HCT116 (cell line): ENCODE measurements around the gene HIPK3. TPM values are rescaled to one million over a fixed set of nuclear protein-coding genes. Genes with fewer than 3 reads are reported as not detected.

ENCODE experiments used
- ATAC-seq: fragments of 200-7000 bp; cut with Tn5 transposase; 2 replicates; pipeline ENCODE4 v1.9.1; 2020; ENCODE audit warnings: mild to moderate bottlenecking, moderate library complexity
- BruUV-seq: library from RNA; stranded (reverse); fragments of 400-500 nt; replicated peaks from 2 replicates; lab custom pipeline; 2021; lab: Mats Ljungman, UMichigan
- CTCF ChIA-PET: fragments of 300-600 bp; sonication (Branson Sonifier 250); formaldehyde crosslinking; loops from one replicate; lab custom pipeline; 2021; ENCODE audit warnings: antibody characterized with exemption; lab: Charles Lee
- POLR2A ChIA-PET: fragments of 300-600, 350-600 bp; sonication (Branson Sonifier 250); formaldehyde crosslinking; loops from one replicate; lab custom pipeline; 2021; ENCODE audit warnings: antibody characterized with exemption; lab: Charles Lee
- RAD21 ChIA-PET, 2 experiments: fragments of 300-600 bp; sonication (Branson Sonifier 250); formaldehyde crosslinking; loops; one replicate each; lab custom pipeline; 2023; ENCODE audit warnings: low total read pairs in 2 of 2; ENCODE audit not compliant: uncharacterized antibody in 2 of 2, unreplicated experiment in 2 of 2, low non-redundant PET in 1 of 2; lab: Charles Lee
- DNase-seq: peaks from one replicate; pipeline ENCODE4 v3.0.0-alpha.2; 2010; ENCODE audit warnings: low read depth, low spot score
- H2AFZ ChIP-seq: fragments of 200-600 bp; shearing (Covaris generic), sonication (generic); 2 replicates; pipeline ENCODE4 v1.6.1; 2017; ENCODE audit warnings: low read depth, mixed run types, mixed read lengths, antibody characterized with exemption, low read length; ENCODE audit not compliant: poor library complexity, severe bottlenecking
- H3K27ac ChIP-seq: 2 replicates; pipeline ENCODE4 v1.5.1; 2012; ENCODE audit warnings: low read depth, low read length
- H3K27me3 ChIP-seq: fragments of 200-600 bp; sonication (generic); 2 replicates; pipeline ENCODE4 v1.6.1; 2016; ENCODE audit warnings: mixed run types, low read length, mixed read lengths; ENCODE audit not compliant: insufficient read depth
- H3K36me3 ChIP-seq, 2 experiments: fragments of 200-500 bp in 1 of 2; fragments of 200-600 bp in 1 of 2; sonication (Bioruptor generic) in 1 of 2; sonication (generic) in 1 of 2; 2 replicates each; pipeline versions ENCODE4 v1.5.1 to v1.6.1; 2014 to 2016; ENCODE audit warnings: low read length in 2 of 2, inconsistent platforms in 1 of 2, mixed read lengths in 1 of 2, mixed run types in 1 of 2; ENCODE audit not compliant: insufficient read depth in 2 of 2, control insufficient read depth in 1 of 2
- H3K4me1 ChIP-seq, 2 experiments: fragments of 200-600 bp in 1 of 2; sonication (generic) in 1 of 2; 2 replicates each; pipeline versions ENCODE4 v1.5.1 to v1.6.1; 2012 to 2017; ENCODE audit warnings: low read length in 2 of 2, inconsistent platforms in 1 of 2, mild to moderate bottlenecking in 1 of 2, mixed read lengths in 1 of 2, mixed run types in 1 of 2, moderate library complexity in 1 of 2; ENCODE audit not compliant: insufficient read depth in 2 of 2, control insufficient read depth in 1 of 2
- H3K4me2 ChIP-seq: fragments of 200-600 bp; sonication (generic); 2 replicates; pipeline ENCODE4 v1.6.1; 2017; ENCODE audit warnings: mixed run types, low read length, mixed read lengths
- H3K4me3 ChIP-seq, 2 experiments: fragments of 200-600 bp in 1 of 2; sonication (generic) in 1 of 2; replicated peaks in 1 of 2; 2 replicates each; pipeline ENCODE4 v1.5.1; 2011 to 2016; ENCODE audit warnings: low read length in 2 of 2, control low read depth in 1 of 2, low read depth in 1 of 2, mild to moderate bottlenecking in 1 of 2, mixed read lengths in 1 of 2, mixed run types in 1 of 2
- H3K79me2 ChIP-seq: fragments of 200-600 bp; sonication (generic); 2 replicates; pipeline ENCODE4 v1.6.1; 2017; ENCODE audit warnings: mild to moderate bottlenecking, mixed run types, low read length, moderate library complexity, mixed read lengths; ENCODE audit not compliant: insufficient read depth
- H3K9ac ChIP-seq: fragments of 200-600 bp; sonication (generic); 2 replicates; pipeline ENCODE4 v1.6.1; 2016; ENCODE audit warnings: low read length, mixed read lengths
- H3K9me2 ChIP-seq: fragments of 200-600 bp; sonication (generic), shearing (Covaris generic); 2 replicates; pipeline ENCODE4 v1.6.1; 2017; ENCODE audit warnings: mixed run types, mild to moderate bottlenecking, moderate library complexity; ENCODE audit not compliant: insufficient read depth
- H3K9me3 ChIP-seq, 2 experiments: fragments of 200-500 bp in 1 of 2; fragments of 200-600 bp in 1 of 2; sonication (Bioruptor generic) in 1 of 2; sonication (generic) in 1 of 2; 2 replicates each; pipeline ENCODE4 v1.6.1; 2014 to 2017; ENCODE audit warnings: low read length in 2 of 2, mixed read lengths in 2 of 2, inconsistent platforms in 1 of 2, low read depth in 1 of 2, mild to moderate bottlenecking in 1 of 2, mixed run types in 1 of 2, moderate library complexity in 1 of 2; ENCODE audit not compliant: control insufficient read depth in 1 of 2, insufficient read depth in 1 of 2
- H4K20me1 ChIP-seq: fragments of 200-600 bp; sonication (generic), shearing (Covaris generic); 2 replicates; pipeline ENCODE4 v1.6.1; 2017; ENCODE audit warnings: mixed run types, mild to moderate bottlenecking, moderate library complexity; ENCODE audit not compliant: insufficient read depth
- CBX3 ChIP-seq: IDR thresholded peaks from 2 replicates; pipeline ENCODE4 v1.6.1; 2012; ENCODE audit warnings: low read depth
- CEBPB ChIP-seq: IDR thresholded peaks from 2 replicates; pipeline ENCODE4 v1.6.1; 2012; ENCODE audit warnings: low read depth
- ELF1 ChIP-seq: IDR thresholded peaks from 2 replicates; pipeline ENCODE4 v1.6.1; 2012; ENCODE audit warnings: low read depth, borderline replicate concordance
- EZH2 ChIP-seq: fragments of 200-600 bp; sonication (generic); IDR thresholded peaks from 2 replicates; pipeline ENCODE4 v1.6.1; 2017; ENCODE audit warnings: antibody characterized with exemption, mixed run types
- EZH2phosphoT487 ChIP-seq: fragments of 200-600 bp; IDR thresholded peaks from 2 replicates; pipeline ENCODE4 v1.6.1; 2018; ENCODE audit warnings: antibody characterized with exemption, borderline replicate concordance
- JUND ChIP-seq: IDR thresholded peaks from 2 replicates; pipeline ENCODE4 v1.6.1; 2012
- POLR2A ChIP-seq: IDR thresholded peaks from 2 replicates; pipeline ENCODE4 v1.7.0; 2011; ENCODE audit warnings: borderline replicate concordance; ENCODE audit not compliant: insufficient read depth, insufficient read length; ENCODE audit errors: extremely low read depth
- SIN3A ChIP-seq: IDR thresholded peaks from 2 replicates; pipeline ENCODE4 v1.6.1; 2012; ENCODE audit warnings: low read depth
- SP1 ChIP-seq: IDR thresholded peaks from 2 replicates; pipeline ENCODE4 v1.6.1; 2012; ENCODE audit warnings: low read depth
- SRF ChIP-seq: IDR thresholded peaks from 2 replicates; pipeline ENCODE4 v1.6.1; 2012; ENCODE audit warnings: low read depth
- TCF7L2 ChIP-seq: IDR thresholded peaks from 2 replicates; pipeline ENCODE4 v1.7.0; 2011; ENCODE audit warnings: borderline replicate concordance, inconsistent platforms; ENCODE audit not compliant: insufficient read depth, insufficient read length; ENCODE audit errors: extremely low read depth
- YY1 ChIP-seq: IDR thresholded peaks from 2 replicates; pipeline ENCODE4 v1.6.1; 2011; ENCODE audit warnings: low read length, low read depth, moderate library complexity, mild to moderate bottlenecking; ENCODE audit not compliant: insufficient replicate concordance; ENCODE audit errors: extremely low read depth
- ZFX ChIP-seq: fragments of 450-650 bp; IDR thresholded peaks from 2 replicates; pipeline ENCODE4 v1.6.1; 2017
- intact Hi-C: fragments of 100-400 bp; cut with micrococcal nuclease; formaldehyde crosslinking; loops from 2 replicates; pipeline ENCODE4 v1.10.0; 2022
- total RNA-seq: library from RNA; stranded (reverse); gene quantifications from one replicate; pipeline ENCODE4 v1.2.1, GENCODE V29; 2021; ENCODE audit not compliant: unreplicated experiment
- TF ChIP-seq, protein P1 (sequence below): IDR thresholded peaks from 2 replicates; pipeline ENCODE4 v1.6.1; 2012; ENCODE audit warnings: low read depth
- TF ChIP-seq, protein P2 (sequence below): IDR thresholded peaks from 2 replicates; pipeline ENCODE4 v1.6.1; 2012
- TF ChIP-seq, protein P3 (sequence below), 3 experiments: fragments of 200-600 bp in 1 of 3; sonication (generic) in 1 of 3; IDR thresholded peaks in 2 of 3; conservative IDR thresholded peaks in 1 of 3; 2 replicates each; pipeline ENCODE4 v1.5.1; 2012 to 2017; ENCODE audit warnings: low read depth in 2 of 3, low read length in 2 of 3, antibody characterized with exemption in 1 of 3, borderline replicate concordance in 1 of 3, control low read depth in 1 of 3, mild to moderate bottlenecking in 1 of 3, mixed read lengths in 1 of 3, mixed run types in 1 of 3, moderate library complexity in 1 of 3; ENCODE audit not compliant: insufficient read depth in 1 of 3
- TF ChIP-seq, protein P4 (sequence below): IDR thresholded peaks from 2 replicates; pipeline ENCODE4 v1.6.1; 2012

Gene HIPK3
- total RNA-seq, 1 experiment from 2014 or later: 35.2 TPM

DNA sequence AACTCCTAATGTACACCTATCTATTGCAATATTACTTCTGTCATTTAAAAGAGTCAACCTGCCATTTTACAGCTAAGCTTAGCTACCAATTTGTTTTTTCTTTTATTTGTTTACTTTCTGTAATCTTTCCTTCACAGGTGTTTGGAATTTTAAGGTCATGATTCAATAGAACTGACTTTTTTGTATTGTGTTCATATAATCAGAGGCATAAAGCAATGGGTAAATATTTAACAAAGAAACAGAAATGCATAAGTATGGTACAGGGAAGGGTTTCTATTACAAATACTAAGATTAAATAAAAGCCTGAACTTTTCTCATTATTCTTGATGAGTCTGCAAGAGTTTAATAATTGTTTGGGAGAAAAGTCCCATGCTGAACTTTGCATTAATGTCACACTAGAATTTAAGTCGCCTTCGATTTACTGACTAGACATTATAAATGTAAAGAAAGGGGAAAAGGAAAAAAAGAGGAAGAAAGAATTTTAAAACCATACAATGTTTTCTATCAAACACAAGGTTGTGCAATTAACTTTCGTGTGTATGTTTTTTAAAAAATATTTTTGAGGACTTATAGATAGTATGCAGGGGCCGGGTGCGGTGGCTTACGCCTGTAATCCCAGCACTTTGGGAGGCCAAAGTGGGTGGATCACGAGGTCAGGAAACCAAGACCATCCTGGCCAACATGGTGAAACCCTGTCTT lies 35.0 kb upstream of the HIPK3 start:
- Histone ChIP-seq H3K9ac (no peak overlapping the region), H3K79me2 (no peaks in the 10 kb centered on the region), H3K9me2 (no peaks in the 10 kb centered on the region), H3K36me3 (no peaks in the 10 kb centered on the region), H3K27ac (no peak overlapping the region), H3K27me3 (no peaks in the 10 kb centered on the region), H3K4me1 (no peaks in the 10 kb centered on the region), H3K4me2 (no peak overlapping the region), H3K9me3 (no peaks in the 10 kb centered on the region), H4K20me1 (no peaks in the 10 kb centered on the region), H3K4me3 (no peak overlapping the region), H2AFZ (no peak overlapping the region)
- no peak for ATAC-seq
- intact Hi-C loops: no loop called here
- no TSS peak for BruUV-seq
- no peak for DNase-seq
- ChIA-PET CTCF (no interaction called here), POLR2A (no interaction called here), RAD21 (no interaction called here)
- TF ChIP-seq SRF (no peak), ELF1 (no peak), YY1 (no peak), TCF7L2 (no peak), CEBPB (no peak), EZH2phosphoT487 (no peak), CBX3 (no peak), SP1 (no peak), SIN3A (no peak), ZFX (no peak), EZH2 (no peak), JUND (no peak), POLR2A (no peak)
- TF ChIP-seq, protein P1, sequence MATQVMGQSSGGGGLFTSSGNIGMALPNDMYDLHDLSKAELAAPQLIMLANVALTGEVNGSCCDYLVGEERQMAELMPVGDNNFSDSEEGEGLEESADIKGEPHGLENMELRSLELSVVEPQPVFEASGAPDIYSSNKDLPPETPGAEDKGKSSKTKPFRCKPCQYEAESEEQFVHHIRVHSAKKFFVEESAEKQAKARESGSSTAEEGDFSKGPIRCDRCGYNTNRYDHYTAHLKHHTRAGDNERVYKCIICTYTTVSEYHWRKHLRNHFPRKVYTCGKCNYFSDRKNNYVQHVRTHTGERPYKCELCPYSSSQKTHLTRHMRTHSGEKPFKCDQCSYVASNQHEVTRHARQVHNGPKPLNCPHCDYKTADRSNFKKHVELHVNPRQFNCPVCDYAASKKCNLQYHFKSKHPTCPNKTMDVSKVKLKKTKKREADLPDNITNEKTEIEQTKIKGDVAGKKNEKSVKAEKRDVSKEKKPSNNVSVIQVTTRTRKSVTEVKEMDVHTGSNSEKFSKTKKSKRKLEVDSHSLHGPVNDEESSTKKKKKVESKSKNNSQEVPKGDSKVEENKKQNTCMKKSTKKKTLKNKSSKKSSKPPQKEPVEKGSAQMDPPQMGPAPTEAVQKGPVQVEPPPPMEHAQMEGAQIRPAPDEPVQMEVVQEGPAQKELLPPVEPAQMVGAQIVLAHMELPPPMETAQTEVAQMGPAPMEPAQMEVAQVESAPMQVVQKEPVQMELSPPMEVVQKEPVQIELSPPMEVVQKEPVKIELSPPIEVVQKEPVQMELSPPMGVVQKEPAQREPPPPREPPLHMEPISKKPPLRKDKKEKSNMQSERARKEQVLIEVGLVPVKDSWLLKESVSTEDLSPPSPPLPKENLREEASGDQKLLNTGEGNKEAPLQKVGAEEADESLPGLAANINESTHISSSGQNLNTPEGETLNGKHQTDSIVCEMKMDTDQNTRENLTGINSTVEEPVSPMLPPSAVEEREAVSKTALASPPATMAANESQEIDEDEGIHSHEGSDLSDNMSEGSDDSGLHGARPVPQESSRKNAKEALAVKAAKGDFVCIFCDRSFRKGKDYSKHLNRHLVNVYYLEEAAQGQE: no peak
- TF ChIP-seq, protein P2, sequence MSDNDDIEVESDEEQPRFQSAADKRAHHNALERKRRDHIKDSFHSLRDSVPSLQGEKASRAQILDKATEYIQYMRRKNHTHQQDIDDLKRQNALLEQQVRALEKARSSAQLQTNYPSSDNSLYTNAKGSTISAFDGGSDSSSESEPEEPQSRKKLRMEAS: no peak
- TF ChIP-seq, protein P3, sequence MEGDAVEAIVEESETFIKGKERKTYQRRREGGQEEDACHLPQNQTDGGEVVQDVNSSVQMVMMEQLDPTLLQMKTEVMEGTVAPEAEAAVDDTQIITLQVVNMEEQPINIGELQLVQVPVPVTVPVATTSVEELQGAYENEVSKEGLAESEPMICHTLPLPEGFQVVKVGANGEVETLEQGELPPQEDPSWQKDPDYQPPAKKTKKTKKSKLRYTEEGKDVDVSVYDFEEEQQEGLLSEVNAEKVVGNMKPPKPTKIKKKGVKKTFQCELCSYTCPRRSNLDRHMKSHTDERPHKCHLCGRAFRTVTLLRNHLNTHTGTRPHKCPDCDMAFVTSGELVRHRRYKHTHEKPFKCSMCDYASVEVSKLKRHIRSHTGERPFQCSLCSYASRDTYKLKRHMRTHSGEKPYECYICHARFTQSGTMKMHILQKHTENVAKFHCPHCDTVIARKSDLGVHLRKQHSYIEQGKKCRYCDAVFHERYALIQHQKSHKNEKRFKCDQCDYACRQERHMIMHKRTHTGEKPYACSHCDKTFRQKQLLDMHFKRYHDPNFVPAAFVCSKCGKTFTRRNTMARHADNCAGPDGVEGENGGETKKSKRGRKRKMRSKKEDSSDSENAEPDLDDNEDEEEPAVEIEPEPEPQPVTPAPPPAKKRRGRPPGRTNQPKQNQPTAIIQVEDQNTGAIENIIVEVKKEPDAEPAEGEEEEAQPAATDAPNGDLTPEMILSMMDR (IDR thresholded peaks at IDR 0.05 in 2 of 3, conservative IDR thresholded peaks at IDR 0.05 in 1 of 3; ENCODE audit: borderline replicate concordance in 1 of 3, insufficient read depth in 1 of 3, low read depth in 2 of 3, low read length in 2 of 3): no peak
- TF ChIP-seq, protein P4, sequence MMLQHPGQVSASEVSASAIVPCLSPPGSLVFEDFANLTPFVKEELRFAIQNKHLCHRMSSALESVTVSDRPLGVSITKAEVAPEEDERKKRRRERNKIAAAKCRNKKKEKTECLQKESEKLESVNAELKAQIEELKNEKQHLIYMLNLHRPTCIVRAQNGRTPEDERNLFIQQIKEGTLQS: no peak
